Mesenchymal stem cell (in vitro differentiated cells and primary cell): Measurements from ENCODE around the gene AMIGO2.
A peak's percentile ranks its signal among the peaks of the same experiment; 100 is the strongest.

Source experiments
- DNase-seq: peaks from one replicate; pipeline ENCODE4 v3.0.0-alpha.2; 2013
- H2AFZ ChIP-seq: one replicate; pipeline ENCODE4 v1.6.1; 2013; ENCODE audit warnings: low read depth, mild to moderate bottlenecking, control low read depth, inconsistent platforms, low read length, moderate library complexity
- H2AK5ac ChIP-seq: 2 replicates; pipeline ENCODE4 v1.6.1; 2013; ENCODE audit warnings: low read length, moderate library complexity, mild to moderate bottlenecking, inconsistent platforms; ENCODE audit not compliant: severe bottlenecking
- H2BK120ac ChIP-seq: one replicate; pipeline ENCODE4 v1.6.1; 2013; ENCODE audit warnings: low read depth, mild to moderate bottlenecking, inconsistent platforms, low read length, moderate library complexity
- H2BK12ac ChIP-seq, 2 experiments: one replicate each; pipeline ENCODE4 v1.6.1; 2013; ENCODE audit warnings: inconsistent platforms in 2 of 2, low read length in 2 of 2, mild to moderate bottlenecking in 2 of 2, moderate library complexity in 2 of 2, control low read depth in 1 of 2
- H2BK15ac ChIP-seq: one replicate; pipeline ENCODE4 v1.6.1; 2013; ENCODE audit warnings: mild to moderate bottlenecking, low read depth, inconsistent platforms; ENCODE audit not compliant: poor library complexity, severe bottlenecking
- H2BK5ac ChIP-seq: 2 replicates; pipeline ENCODE4 v1.6.1; 2013; ENCODE audit warnings: low read depth, mild to moderate bottlenecking, low read length, control low read depth, inconsistent platforms; ENCODE audit not compliant: poor library complexity, severe bottlenecking
- H3K14ac ChIP-seq, 2 experiments: one replicate each; pipeline ENCODE4 v1.6.1; 2013; ENCODE audit warnings: inconsistent platforms in 2 of 2, low read length in 2 of 2, control low read depth in 1 of 2, mild to moderate bottlenecking in 1 of 2, moderate library complexity in 1 of 2
- H3K18ac ChIP-seq, 2 experiments: one replicate each; pipeline ENCODE4 v1.6.1; 2013; ENCODE audit warnings: inconsistent platforms in 2 of 2, low read length in 2 of 2, control low read depth in 1 of 2, low read depth in 1 of 2, mild to moderate bottlenecking in 1 of 2
- H3K23ac ChIP-seq, 2 experiments: one replicate each; pipeline ENCODE4 v1.6.1; 2013; ENCODE audit warnings: inconsistent platforms in 2 of 2, low read length in 2 of 2, mild to moderate bottlenecking in 2 of 2, moderate library complexity in 2 of 2, control low read depth in 1 of 2
- H3K27ac ChIP-seq: 2 replicates; pipeline ENCODE4 v1.5.1; 2013; ENCODE audit warnings: mild to moderate bottlenecking, moderate library complexity, low read length, control low read depth, inconsistent platforms; ENCODE audit not compliant: poor library complexity, severe bottlenecking
- H3K27me3 ChIP-seq, 2 experiments: 2 replicates each; pipeline versions ENCODE4 v1.6.1 to v1.7.0; 2013; ENCODE audit warnings: low read length in 2 of 2, mild to moderate bottlenecking in 2 of 2, moderate library complexity in 2 of 2, control low read depth in 1 of 2, inconsistent platforms in 1 of 2; ENCODE audit not compliant: control insufficient read depth in 1 of 2, insufficient read depth in 1 of 2
- H3K36me3 ChIP-seq, 2 experiments: 2 replicates each; pipeline versions ENCODE4 v1.6.1 to v1.7.0; 2013; ENCODE audit warnings: low read length in 2 of 2, control low read depth in 1 of 2, inconsistent platforms in 1 of 2, low read depth in 1 of 2, mild to moderate bottlenecking in 1 of 2; ENCODE audit not compliant: insufficient read depth in 2 of 2, control insufficient read depth in 1 of 2
- H3K4ac ChIP-seq, 2 experiments: one replicate each; pipeline ENCODE4 v1.6.1; 2013; ENCODE audit warnings: inconsistent platforms in 2 of 2, low read length in 2 of 2, mild to moderate bottlenecking in 2 of 2, moderate library complexity in 2 of 2, control low read depth in 1 of 2, low read depth in 1 of 2
- H3K4me1 ChIP-seq: 2 replicates; pipeline ENCODE4 v1.6.1; 2013; ENCODE audit warnings: low read depth, low read length, control low read depth; ENCODE audit not compliant: control insufficient read depth, insufficient read depth
- H3K4me2 ChIP-seq: 2 replicates; pipeline ENCODE4 v1.6.1; 2013; ENCODE audit warnings: low read length, mild to moderate bottlenecking, inconsistent platforms; ENCODE audit not compliant: poor library complexity, severe bottlenecking
- H3K4me3 ChIP-seq, 2 experiments: 2 replicates each; pipeline versions ENCODE4 v1.5.1 to v1.7.0; 2013; ENCODE audit warnings: low read length in 2 of 2, mild to moderate bottlenecking in 2 of 2, control low read depth in 1 of 2, low read depth in 1 of 2; ENCODE audit not compliant: insufficient read depth in 1 of 2
- H3K79me1 ChIP-seq: replicated peaks from 2 replicates; pipeline ENCODE4 v1.6.1; 2013; ENCODE audit warnings: mild to moderate bottlenecking, control low read depth, low read length, inconsistent platforms; ENCODE audit not compliant: poor library complexity, severe bottlenecking
- H3K9ac ChIP-seq: 2 replicates; pipeline ENCODE4 v1.7.0; 2013; ENCODE audit warnings: mild to moderate bottlenecking, low read length, moderate library complexity
- H3K9me3 ChIP-seq: 2 replicates; pipeline ENCODE4 v1.7.0; 2013; ENCODE audit warnings: mild to moderate bottlenecking, low read length; ENCODE audit not compliant: control insufficient read depth
- H4K8ac ChIP-seq: one replicate; pipeline ENCODE4 v1.6.1; 2013; ENCODE audit warnings: inconsistent platforms, mild to moderate bottlenecking, low read length, moderate library complexity
- H4K91ac ChIP-seq: one replicate; pipeline ENCODE4 v1.6.1; 2013; ENCODE audit warnings: mild to moderate bottlenecking, low read length, inconsistent platforms
- WGBS: methylation state at CpG from one replicate; pipeline ENCODE4 v1.1.7; 2013; ENCODE audit warnings: mixed read lengths; 5-methylcytosine and 5-hydroxymethylcytosine counted together

AMIGO2 gene

GRCh38 chr12:47080725-47081502 lies 1.2 kb upstream of the AMIGO2 start:
- no peak overlapping the region for H2BK5ac ChIP-seq
- no peak overlapping the region for H2BK120ac ChIP-seq
- no peak overlapping the region for H2AK5ac ChIP-seq
- H3K4me1 ChIP-seq = peaks cover 15% of the 10 kb centered on the region
- peaks cover 2% of the 10 kb centered on the region for H3K79me1 ChIP-seq
- peak overlapping the region; percentile 96 for H3K27ac ChIP-seq
- H4K8ac ChIP-seq = peak overlapping the region; percentile 4
- no peak overlapping the region for H3K23ac ChIP-seq
- no peak overlapping the region for H2BK15ac ChIP-seq
- H3K4ac ChIP-seq = no peak overlapping the region
- H3K36me3 ChIP-seq = peaks cover 0 to 3% of the 10 kb centered on the region in 2 experiments
- peak overlapping the region in 1 of 2 experiments; percentile 22 for H3K18ac ChIP-seq
- H2BK12ac ChIP-seq = no peak overlapping the region
- peak; percentile 79 for DNase-seq
- H3K4me3 ChIP-seq = peak overlapping the region; percentile 40 to 83
- H3K27me3 ChIP-seq = peaks cover 0 to 26% of the 10 kb centered on the region in 2 experiments
- no peak overlapping the region for H2AFZ ChIP-seq
- no peaks in the 10 kb centered on the region for H3K9me3 ChIP-seq
- 1% methylated on average over 19 of the region's 26 CpGs for WGBS
- H3K14ac ChIP-seq = no peak overlapping the region
- peak overlapping the region; percentile 56 for H3K4me2 ChIP-seq
- H3K9ac ChIP-seq = peak overlapping the region; percentile 73
- no peak overlapping the region for H4K91ac ChIP-seq

- peak overlapping the region; percentile 56 for H3K4me2 ChIP-seq
- peaks cover 0 to 3% of the 10 kb centered on the region in 2 experiments for H3K36me3 ChIP-seq
- H2BK5ac ChIP-seq = peak overlapping the region; percentile 39
- peak overlapping the region in 1 of 2 experiments; percentile 68 for H3K14ac ChIP-seq
- peak overlapping the region; percentile 58 to 93 for H3K4ac ChIP-seq
- H2BK120ac ChIP-seq = peak overlapping the region; percentile 66
- peak overlapping the region; percentile 46 for H4K8ac ChIP-seq
- peaks cover 0 to 33% of the 10 kb centered on the region in 2 experiments for H3K27me3 ChIP-seq
- H3K79me1 ChIP-seq = peaks cover 6% of the 10 kb centered on the region
- peak; percentile 77 for DNase-seq
- peak overlapping the region in 1 of 2 experiments; percentile 89 for H3K23ac ChIP-seq
- H3K4me1 ChIP-seq = peaks cover 15% of the 10 kb centered on the region
- WGBS = under 1% methylated on average over 29 of the region's 49 CpGs
- peak overlapping the region; percentile 96 for H3K27ac ChIP-seq
- H3K4me3 ChIP-seq = peak overlapping the region; percentile 83
- H2AFZ ChIP-seq = peak overlapping the region; percentile 60
- H2BK15ac ChIP-seq = peak overlapping the region; percentile 93
- H3K9ac ChIP-seq = peak overlapping the region; percentile 73
- peak overlapping the region; percentile 15 for H2AK5ac ChIP-seq
- peak overlapping the region; percentile 18 to 97 for H2BK12ac ChIP-seq
- H3K9me3 ChIP-seq = no peaks in the 10 kb centered on the region
- H3K18ac ChIP-seq = peak overlapping the region; percentile 34 to 93
- peak overlapping the region; percentile 64 for H4K91ac ChIP-seq
These were observed 394 bp upstream of the AMIGO2 start for GRCh38 chr12:47079981-47080724.

GRCh38 chr12:47078733-47079467 lies 859 bp downstream of the AMIGO2 start:
- peak overlapping the region; percentile 56 for H3K4me2 ChIP-seq

More at GRCh38 chr12:47078733-47079467, 859 bp downstream of the AMIGO2 start:
- Histone ChIP-seq H3K36me3 (peaks cover 0 to 3% of the 10 kb centered on the region in 2 experiments), H3K14ac (no peak overlapping the region), H3K4me3 (peak overlapping the region; percentile 83), H3K18ac (peak overlapping the region in 1 of 2 experiments; percentile 93), H3K27ac (peak overlapping the region; percentile 75), H3K9ac (peak overlapping the region; percentile 72), H3K27me3 (peaks cover 0 to 40% of the 10 kb centered on the region in 2 experiments), H2AFZ (peak overlapping the region; percentile 87), H4K91ac (no peak overlapping the region), H2BK12ac (no peak overlapping the region), H3K23ac (no peak overlapping the region), H3K4ac (peak overlapping the region in 1 of 2 experiments; percentile 17), H3K4me1 (peaks cover 13% of the 10 kb centered on the region), H3K9me3 (no peaks in the 10 kb centered on the region), H2AK5ac (peak overlapping the region; percentile 51), H2BK120ac (no peak overlapping the region), H4K8ac (no peak overlapping the region), H2BK5ac (peak overlapping the region; percentile 39), H2BK15ac (no peak overlapping the region), H3K79me1 (peaks cover 4% of the 10 kb centered on the region)
- WGBS = 7% methylated on average over 15 of the region's 17 CpGs
- DNase-seq = peak; percentile 49
